Stimulated activated CD8-positive, alpha-beta memory T cell treated with anti-CD3 and anti-CD28 coated beads, Interleukin-7, amount 100 ng/mL, for 4 hours (primary cell): ENCODE results near the gene RFPL2.
"Not testable (repeated sequence)": the region's sequence is repeated elsewhere in the genome, so short reads cannot be mapped to it uniquely, and the experiment has no call there.

ENCODE experiments used
- DNase-seq, 2 donors: peaks; one replicate each; pipeline ENCODE4 v3.0.0-alpha.2; 2020; ENCODE audit warnings: low read depth in 2 of 2

RFPL2 gene

DNA sequence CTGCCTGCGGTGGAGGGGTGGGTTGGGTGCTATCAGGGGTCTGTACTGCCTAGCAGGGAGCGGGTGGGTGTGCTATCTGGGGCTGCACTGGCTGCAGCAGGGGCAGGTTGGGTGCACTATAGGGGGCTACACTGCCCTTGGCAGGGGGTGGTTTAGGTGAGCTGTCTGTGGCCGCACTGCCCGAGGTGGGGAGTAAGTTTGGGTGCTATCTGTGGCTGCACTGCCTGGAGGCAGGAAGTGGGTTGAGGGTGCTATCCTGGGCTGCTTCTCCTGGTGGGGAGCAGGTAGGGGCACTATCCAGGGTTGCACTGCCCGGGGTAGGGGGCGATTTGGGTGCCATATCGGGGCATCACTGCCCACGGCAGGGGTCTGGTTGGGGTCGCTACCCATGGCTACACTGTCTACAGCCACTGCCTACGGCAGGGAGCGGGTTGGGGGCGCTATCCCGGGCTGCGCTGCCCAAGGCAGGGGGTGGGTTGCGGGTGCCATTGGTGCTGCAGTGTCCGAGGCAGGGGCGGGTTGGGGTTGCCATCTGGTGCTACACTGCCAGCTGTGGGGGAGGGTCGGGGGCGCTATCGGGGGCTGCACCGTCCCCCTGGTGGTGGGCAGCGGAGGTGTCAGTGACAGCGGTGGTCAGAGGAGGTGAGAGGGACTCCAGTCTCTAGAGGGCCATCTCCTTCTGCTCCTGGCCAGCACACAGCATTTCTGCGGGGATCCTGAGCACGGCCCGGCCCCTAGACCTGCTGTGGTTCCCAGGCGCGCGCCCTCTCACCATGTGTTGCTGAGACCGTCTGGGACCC is 1.3 kb upstream of the RFPL2 start:
- DNase-seq = no peak

GRCh38 chr22:32204040-32204855 is 625 bp downstream of the RFPL2 start:
- no peak for DNase-seq

- DNase-seq = no peak
Measured at GRCh38 chr22:32203181-32204039, 1.5 kb downstream of the RFPL2 start.

- DNase-seq = no peak
Measured at GRCh38 chr22:32202539-32203180, 2.2 kb downstream of the RFPL2 start.

GRCh38 chr22:32202161-32202538 is 2.7 kb downstream of the RFPL2 start:
- DNase-seq = no peak

- no peak for DNase-seq
Measured at GRCh38 chr22:32200752-32201151, 4.1 kb downstream of the RFPL2 start.

DNA sequence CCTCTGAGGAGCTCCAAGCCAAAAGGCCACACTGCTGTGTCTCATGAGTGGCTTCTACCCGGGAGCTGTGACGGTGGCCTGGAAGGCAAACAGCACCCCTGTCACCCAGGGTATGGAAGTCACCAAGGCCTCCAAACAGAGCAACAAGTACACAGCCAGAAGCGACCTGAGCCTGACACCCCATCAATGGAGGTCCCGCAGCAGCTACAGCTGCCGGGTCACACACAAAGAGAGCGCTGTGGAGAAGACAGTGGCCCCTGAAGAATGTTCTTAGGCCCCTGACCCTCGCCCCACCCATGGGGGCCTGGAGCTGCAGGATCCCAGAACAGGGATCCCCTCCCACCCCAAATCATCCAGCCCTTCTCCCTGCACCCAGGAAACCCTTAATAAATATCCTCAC is 4.9 kb downstream of the RFPL2 start:
- no peak for DNase-seq

DNA sequence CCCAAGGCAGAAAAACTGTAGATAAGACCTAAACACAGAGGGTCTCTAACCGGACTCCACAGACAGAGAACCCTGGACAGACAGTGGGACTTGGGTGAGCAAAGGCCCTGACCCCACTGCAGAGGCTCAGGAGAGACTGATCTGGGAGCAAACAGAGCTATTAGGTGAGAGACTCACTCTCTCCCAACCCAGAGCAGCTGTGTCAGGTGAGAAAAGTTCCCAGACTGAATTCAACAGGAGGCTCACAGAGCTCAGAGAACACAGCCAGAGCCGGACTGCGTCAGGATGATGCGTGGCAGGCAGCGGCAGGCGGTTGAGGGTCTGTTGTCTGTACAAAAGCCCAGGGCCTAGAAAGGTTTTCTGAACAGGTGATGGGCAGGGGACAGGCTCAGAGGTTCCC is 5.5 kb downstream of the RFPL2 start:
- no peak for DNase-seq

GRCh38 chr22:32197553-32198226 is 7.2 kb downstream of the RFPL2 start:
- not testable (repeated sequence) for DNase-seq

GRCh38 chr22:32195900-32196299 is 9.0 kb downstream of the RFPL2 start:
- DNase-seq = not testable (repeated sequence)

DNA sequence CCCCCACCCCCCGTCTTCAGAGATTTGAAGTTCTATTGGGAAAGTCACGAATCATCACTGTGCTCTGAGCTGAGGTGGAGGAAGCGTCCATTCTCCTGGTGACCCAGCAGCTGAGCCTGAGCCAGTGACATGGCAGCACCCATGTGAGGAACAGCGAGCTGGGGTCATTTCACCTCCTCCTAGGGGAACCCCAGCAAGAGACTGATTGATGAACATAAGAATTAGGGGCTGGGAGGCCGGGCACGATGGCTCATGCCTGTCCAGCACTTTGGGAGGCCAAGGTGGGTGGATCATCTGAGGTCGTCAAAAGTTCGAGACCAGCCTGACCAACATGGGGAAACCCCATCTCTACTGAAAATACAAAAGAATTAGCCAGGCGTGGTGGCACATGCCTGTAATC is 11.5 kb downstream of the RFPL2 start:
- DNase-seq = not testable (repeated sequence)

- not testable (repeated sequence) for DNase-seq
Measured at GRCh38 chr22:32191021-32191420, 13.9 kb downstream of the RFPL2 start.

DNA sequence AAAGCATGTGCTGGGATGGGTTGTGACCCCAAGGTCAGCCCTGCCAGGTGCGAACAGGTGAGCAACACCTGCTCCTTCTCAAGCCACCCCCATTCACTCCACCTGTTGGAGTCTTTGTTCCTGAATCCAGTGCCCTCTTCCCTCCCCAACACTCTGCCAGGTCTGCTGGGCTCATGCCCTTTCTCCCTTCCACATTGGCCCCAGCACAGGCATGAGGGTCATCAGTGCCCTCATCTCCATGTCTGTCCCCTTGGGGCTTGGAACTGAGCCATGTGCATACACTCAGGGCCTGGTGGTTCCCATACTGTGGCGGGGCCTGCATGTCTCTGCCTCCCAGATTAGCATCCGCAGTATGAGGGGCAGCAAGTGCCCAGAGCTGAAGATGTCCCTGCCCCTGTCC is 19.1 kb downstream of the RFPL2 start:
- no peak for DNase-seq

DNA sequence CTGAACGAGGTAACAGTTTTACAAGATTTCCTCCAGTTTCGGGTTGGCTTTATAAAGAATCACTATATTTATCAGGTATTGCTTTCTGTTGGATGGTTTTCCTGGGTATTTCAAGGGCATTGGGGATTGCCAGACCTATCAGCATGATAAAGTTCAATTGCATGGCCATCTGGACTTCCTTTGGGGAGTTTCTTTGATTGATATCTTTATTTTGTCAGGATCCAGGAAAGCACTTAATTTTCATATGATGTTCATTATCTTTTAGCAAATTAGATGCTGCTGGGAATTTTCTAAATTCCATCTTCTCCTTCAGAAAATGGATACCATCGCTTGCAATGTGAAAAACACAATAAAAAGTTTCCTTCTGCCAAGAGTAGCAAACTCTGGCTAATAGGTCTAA is 21.2 kb downstream of the RFPL2 start:
- no peak for DNase-seq

DNA sequence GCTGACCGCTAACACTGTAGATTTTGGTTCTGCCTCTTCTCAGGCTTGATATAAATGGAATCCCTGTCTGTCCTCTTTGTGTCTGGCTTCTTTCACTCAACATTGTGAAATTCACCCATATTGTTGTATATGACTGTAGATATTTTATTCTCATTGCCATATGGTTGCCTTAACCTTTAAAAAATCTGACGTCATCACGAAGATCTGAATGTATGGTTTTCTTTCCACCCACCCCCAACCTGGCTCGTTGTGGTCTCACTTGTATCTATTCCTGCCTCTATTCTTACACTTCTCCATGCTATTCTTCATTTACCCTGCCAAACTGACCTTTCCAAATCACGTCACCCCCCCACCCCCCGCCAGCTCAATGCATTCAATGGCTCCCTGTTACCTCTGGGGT is 23.8 kb downstream of the RFPL2 start:
- DNase-seq = no peak

GRCh38 chr22:32177221-32177765 is 27.6 kb downstream of the RFPL2 start:
- DNase-seq = no peak

DNA sequence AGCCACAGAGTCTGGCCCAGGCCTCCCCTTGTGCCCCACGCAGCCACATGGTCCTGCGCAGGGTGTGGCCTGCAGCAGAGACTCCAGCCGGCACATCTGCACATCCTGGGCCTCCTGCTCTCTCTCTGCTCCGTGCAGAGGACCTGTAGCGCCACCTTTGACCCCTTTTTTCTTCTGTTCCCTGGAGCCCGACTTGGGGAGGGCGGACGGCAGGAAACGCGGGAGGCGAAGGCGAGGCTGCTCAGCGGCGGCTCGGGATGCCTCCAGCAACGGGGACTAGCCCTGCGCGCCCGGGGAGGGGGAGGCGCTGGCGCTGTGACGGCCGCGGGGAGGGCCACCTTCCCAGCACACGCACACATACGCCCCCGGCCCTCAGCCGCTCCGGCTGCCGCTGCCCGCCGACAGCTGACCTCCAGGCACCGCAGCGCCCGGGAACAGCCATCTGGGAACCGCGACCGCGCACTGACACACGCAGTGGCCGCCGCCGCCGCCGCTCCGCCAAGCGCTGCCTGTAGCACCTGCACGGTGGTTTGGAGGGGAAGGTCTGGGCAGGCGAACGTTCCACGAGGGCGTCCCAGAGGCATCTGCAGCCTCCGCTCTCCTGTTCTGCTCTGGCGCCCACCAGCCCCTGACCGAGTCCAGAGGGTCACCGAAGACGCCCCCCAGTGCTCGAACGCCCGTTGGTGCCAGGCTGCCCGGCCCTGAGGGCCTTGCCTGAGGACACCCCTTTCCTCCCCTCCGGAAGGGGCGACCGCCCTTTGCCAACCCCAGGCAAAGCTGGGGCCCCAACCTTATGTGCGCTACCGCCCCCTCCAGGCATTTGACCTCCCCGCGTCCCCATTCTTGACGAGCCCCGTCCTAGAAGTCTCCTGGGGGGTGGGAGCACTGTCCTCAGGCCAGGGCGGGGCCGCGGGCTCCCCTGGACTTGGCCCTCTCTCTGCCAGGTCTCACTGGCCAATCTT is 28.9 kb downstream of the RFPL2 start:
- no peak for DNase-seq

- DNase-seq = no peak
Measured at GRCh38 chr22:32175115-32175514, 29.8 kb downstream of the RFPL2 start.

DNA sequence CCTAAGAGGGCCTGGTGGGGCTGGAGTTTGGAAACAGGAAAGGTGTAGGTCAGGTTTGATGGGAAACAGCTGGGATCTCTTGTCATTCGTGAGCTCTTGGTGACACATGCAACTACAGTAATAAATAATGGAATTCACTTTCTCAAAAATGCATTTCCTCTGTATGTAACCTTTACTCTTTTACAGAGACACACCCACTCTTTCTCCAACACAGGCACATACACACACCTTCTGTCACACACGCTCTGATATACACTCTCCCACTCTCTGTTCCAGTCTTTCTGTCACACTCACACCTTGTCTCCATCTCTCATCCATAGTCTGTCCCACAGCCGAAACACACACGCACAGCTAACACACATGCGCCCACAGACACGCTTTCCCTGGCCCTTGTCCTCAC is 39.2 kb downstream of the RFPL2 start:
- DNase-seq = no peak
